HL-60 (cell line): Measurements from ENCODE around the gene CST4.
"Not testable (repeated sequence)": the region's sequence is repeated elsewhere in the genome, so short reads cannot be mapped to it uniquely, and the experiment has no call there.

Experiments used
- DNase-seq, 2 experiments: peaks; one replicate each; pipeline ENCODE4 v3.0.0-alpha.2; 2010 to 2020; ENCODE audit warnings: low read depth in 1 of 2, low spot score in 1 of 2
- H3K27ac ChIP-seq: fragments of 250-450 bp; sonication (Bioruptor Pico); replicated peaks from 2 replicates; pipeline ENCODE4 v1.5.1; 2020; ENCODE audit warnings: mild to moderate bottlenecking, moderate library complexity
- H3K27me3 ChIP-seq: fragments of 250-450 bp; sonication (Bioruptor Pico); 2 replicates; pipeline ENCODE4 v1.5.1; 2021; ENCODE audit warnings: mild to moderate bottlenecking, moderate library complexity; ENCODE audit not compliant: insufficient read depth, poor library complexity, severe bottlenecking
- H3K4me3 ChIP-seq: replicated peaks from 2 replicates; pipeline ENCODE4 v1.5.1; 2011; ENCODE audit warnings: mild to moderate bottlenecking, control low read depth, low read length; ENCODE audit not compliant: insufficient read depth
- GABPA ChIP-seq: IDR thresholded peaks from 2 replicates; pipeline ENCODE4 v1.6.1; 2012; ENCODE audit warnings: low read depth
- POLR2AphosphoS5 ChIP-seq: IDR thresholded peaks from 2 replicates; pipeline ENCODE4 v1.6.1; 2012; ENCODE audit warnings: low read depth
- REST ChIP-seq: IDR thresholded peaks from 2 replicates; pipeline ENCODE4 v1.6.1; 2012; ENCODE audit warnings: low read depth; ENCODE audit not compliant: insufficient replicate concordance
- SPI1 ChIP-seq: IDR thresholded peaks from 2 replicates; pipeline ENCODE4 v1.6.1; 2012; ENCODE audit warnings: low read depth, mild to moderate bottlenecking, borderline replicate concordance
- long read RNA-seq: library from polyadenylated mRNA; unstranded; transcript quantifications from one replicate; pipeline ENCODE4 v2.0.0, GENCODE V29; 2020
- TF ChIP-seq, protein P1 (sequence below): IDR thresholded peaks from one replicate; pipeline ENCODE4 v1.5.1; 2011; ENCODE audit warnings: low read length, control low read depth, inconsistent platforms; ENCODE audit not compliant: insufficient read depth

The CST4 gene
- long read RNA-seq: 0 reads

DNA sequence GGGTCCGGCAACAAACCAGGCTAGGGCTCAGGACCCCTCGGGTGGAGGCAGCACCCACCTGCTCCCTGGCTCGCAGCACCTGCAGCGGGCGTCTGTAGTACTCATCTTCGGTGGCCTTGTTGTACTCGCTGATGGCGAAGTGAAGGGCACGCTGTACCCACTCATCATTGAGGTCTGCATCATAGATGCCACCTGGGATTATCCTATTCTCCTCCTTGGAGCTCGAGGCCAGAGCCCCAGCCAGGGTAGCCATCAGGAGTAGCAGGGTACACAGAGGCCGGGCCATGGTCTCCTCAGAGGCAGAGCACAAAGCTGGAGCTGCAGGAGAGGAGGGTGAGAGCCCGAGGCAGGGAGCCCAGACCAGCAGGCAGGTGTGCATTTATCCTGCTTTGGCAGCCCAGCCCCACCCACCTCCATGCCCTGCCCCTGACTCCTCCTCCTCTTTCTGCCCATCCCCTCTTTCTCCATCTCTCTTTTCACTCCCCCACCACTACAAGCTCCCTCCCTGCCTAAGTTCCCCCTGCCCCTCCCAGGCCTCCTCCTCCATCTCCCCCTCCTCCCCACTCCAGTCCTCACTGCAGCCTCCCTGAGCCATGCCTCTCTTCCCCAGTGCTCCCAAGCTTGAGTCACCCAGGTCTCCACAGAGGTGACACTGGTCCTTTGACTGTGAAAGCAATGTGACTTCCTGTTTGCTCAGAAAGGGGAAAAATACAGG lies at the start of gene CST4:
TSS of gene CST4 (minus strand) at position 355 of the 715 bp plus-strand sequence. CDS start at position 286, 69 bp downstream.
- not testable (repeated sequence) for H3K4me3 ChIP-seq, DNase-seq, H3K27ac ChIP-seq, H3K27me3 ChIP-seq

DNA sequence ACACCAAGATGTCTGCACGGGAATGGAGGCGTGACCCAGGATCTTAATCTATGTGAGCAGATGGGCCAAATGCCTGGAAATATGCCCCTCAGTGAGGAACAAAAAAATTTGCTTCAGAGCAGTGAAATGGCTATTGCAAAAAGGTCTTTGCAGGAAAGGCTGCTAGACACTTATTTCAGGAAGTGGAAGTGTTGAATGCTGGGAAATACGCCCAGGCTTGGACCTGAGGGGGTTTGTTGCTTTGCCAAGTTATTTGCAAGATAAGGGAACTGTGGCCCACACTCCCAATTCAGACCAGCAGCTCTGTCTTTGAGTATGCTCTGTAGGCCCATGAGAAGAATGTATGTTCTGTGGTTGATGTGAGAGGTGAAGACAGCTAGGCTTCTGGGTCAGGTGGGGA lies 46.6 kb upstream of the CST4 start:
- H3K27ac ChIP-seq, H3K4me3 ChIP-seq, H3K27me3 ChIP-seq: not testable (repeated sequence)
- TF ChIP-seq SPI1: peak; percentile 35; the same call in 1 of the 2 replicates
- DNase-seq: peak in 1 of 2 experiments; percentile 18

- H3K27me3 ChIP-seq, H3K27ac ChIP-seq, DNase-seq, H3K4me3 ChIP-seq: not testable (repeated sequence)
Observed at GRCh38 chr20:23734949-23735348, 46.1 kb upstream of the CST4 start.

DNA sequence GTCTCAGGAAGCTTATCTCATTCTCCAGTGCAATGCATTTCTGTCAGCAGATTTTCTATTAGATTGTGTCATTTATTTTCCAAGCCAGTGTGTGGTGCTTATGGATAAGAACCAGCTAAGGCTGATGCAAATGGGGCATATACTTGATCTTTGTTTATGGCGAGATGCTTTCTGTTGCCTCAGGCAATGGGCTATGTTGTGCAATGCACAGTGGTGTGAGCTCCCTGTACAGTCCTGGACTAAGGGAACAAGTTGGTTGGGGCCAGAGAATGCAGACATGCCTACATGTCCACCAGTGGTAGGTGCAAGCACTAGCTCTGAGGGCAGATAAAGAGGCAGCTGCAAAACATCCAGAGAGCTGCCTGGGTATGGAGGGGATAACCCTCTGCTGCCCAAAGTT lies 45.6 kb upstream of the CST4 start:
- not testable (repeated sequence) for DNase-seq, H3K4me3 ChIP-seq, H3K27me3 ChIP-seq, H3K27ac ChIP-seq

DNA sequence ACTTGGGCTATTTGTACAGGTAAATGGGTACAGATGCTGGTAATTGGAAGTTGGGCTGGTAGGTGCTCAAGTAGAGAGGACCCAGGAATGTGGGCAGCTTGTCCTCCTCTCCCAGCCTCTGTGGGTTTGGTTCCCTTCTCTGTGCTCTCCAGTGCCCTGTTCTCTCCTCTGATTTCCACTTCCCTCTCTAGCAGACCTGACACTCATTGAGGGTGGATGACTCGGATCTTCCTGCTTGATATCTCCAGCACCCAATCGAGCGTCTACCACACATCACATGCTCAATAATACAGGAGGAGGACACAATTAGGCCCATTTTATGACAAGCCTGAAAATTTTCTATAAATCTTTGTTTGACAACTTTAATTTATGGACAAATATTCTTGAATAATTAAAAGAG lies 38.2 kb upstream of the CST4 start:
- Histone ChIP-seq H3K4me3 (no peak overlapping the region), H3K27ac (no peak overlapping the region), H3K27me3 (no peaks in the 10 kb centered on the region)
- DNase-seq: no peak
- TF ChIP-seq, protein P1, sequence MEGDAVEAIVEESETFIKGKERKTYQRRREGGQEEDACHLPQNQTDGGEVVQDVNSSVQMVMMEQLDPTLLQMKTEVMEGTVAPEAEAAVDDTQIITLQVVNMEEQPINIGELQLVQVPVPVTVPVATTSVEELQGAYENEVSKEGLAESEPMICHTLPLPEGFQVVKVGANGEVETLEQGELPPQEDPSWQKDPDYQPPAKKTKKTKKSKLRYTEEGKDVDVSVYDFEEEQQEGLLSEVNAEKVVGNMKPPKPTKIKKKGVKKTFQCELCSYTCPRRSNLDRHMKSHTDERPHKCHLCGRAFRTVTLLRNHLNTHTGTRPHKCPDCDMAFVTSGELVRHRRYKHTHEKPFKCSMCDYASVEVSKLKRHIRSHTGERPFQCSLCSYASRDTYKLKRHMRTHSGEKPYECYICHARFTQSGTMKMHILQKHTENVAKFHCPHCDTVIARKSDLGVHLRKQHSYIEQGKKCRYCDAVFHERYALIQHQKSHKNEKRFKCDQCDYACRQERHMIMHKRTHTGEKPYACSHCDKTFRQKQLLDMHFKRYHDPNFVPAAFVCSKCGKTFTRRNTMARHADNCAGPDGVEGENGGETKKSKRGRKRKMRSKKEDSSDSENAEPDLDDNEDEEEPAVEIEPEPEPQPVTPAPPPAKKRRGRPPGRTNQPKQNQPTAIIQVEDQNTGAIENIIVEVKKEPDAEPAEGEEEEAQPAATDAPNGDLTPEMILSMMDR: no peak
- TF ChIP-seq SPI1 (no peak), POLR2AphosphoS5 (no peak), GABPA (no peak), REST (no peak)

GRCh38 chr20:23725102-23725501 lies 36.3 kb upstream of the CST4 start:
- H3K4me3 ChIP-seq: no peak overlapping the region
- TF ChIP-seq, protein P1: no peak
- TF ChIP-seq GABPA (no peak), SPI1 (no peak)
- no peak for DNase-seq
- no peak overlapping the region for H3K27ac ChIP-seq
- no peaks in the 10 kb centered on the region for H3K27me3 ChIP-seq
